Liver (tissue), 9 donors: ENCODE measurements around the gene SMIM44. TPM values are rescaled to one million over a fixed set of nuclear protein-coding genes. Genes with fewer than 3 reads are reported as not detected.

Source experiments
- DNase-seq: peaks from one replicate; pipeline ENCODE4 v3.0.0-alpha.2; 2017; ENCODE audit warnings: low spot score
- H3K27ac ChIP-seq, 2 donors: one replicate each; pipeline ENCODE4 v1.7.0; 2013; ENCODE audit warnings: inconsistent platforms in 2 of 2, low read length in 2 of 2, control low read depth in 1 of 2, low read depth in 1 of 2, mild to moderate bottlenecking in 1 of 2
- H3K27me3 ChIP-seq, 4 donors: one replicate each; pipeline versions ENCODE4 v1.6.1 to v1.7.0; 2013; ENCODE audit warnings: low read length in 3 of 4, inconsistent platforms in 1 of 4, mild to moderate bottlenecking in 1 of 4, moderate library complexity in 1 of 4; ENCODE audit not compliant: control insufficient read depth in 4 of 4, insufficient read depth in 4 of 4
- H3K36me3 ChIP-seq, 4 donors: one replicate each; pipeline versions ENCODE4 v1.6.1 to v1.7.0; 2013; ENCODE audit warnings: low read length in 3 of 4, mild to moderate bottlenecking in 3 of 4, low read depth in 1 of 4, moderate library complexity in 1 of 4; ENCODE audit not compliant: control insufficient read depth in 4 of 4, insufficient read depth in 3 of 4
- H3K4me1 ChIP-seq, 4 donors: one replicate each; pipeline versions ENCODE4 v1.6.1 to v1.7.0; 2013; ENCODE audit warnings: low read length in 3 of 4, mild to moderate bottlenecking in 3 of 4, moderate library complexity in 1 of 4; ENCODE audit not compliant: control insufficient read depth in 4 of 4, insufficient read depth in 4 of 4
- H3K4me3 ChIP-seq, 3 donors: one replicate each; pipeline versions ENCODE4 v1.6.1 to v1.7.0; 2013; ENCODE audit warnings: low read length in 3 of 3, control low read depth in 1 of 3, low read depth in 1 of 3, mild to moderate bottlenecking in 1 of 3
- H3K9ac ChIP-seq, 2 donors: one replicate each; pipeline ENCODE4 v1.7.0; 2013; ENCODE audit warnings: low read length in 2 of 2, mild to moderate bottlenecking in 2 of 2, moderate library complexity in 2 of 2, control low read depth in 1 of 2, low read depth in 1 of 2
- H3K9me3 ChIP-seq, 4 donors: one replicate each; pipeline versions ENCODE4 v1.6.1 to v1.7.0; 2013; ENCODE audit warnings: low read length in 3 of 4; ENCODE audit not compliant: control insufficient read depth in 4 of 4
- ATF3 ChIP-seq: IDR thresholded peaks from 2 replicates; pipeline ENCODE4 v1.6.1; 2016; ENCODE audit warnings: antibody characterized with exemption
- CTCF ChIP-seq: fragments of 150-350 bp; IDR thresholded peaks from 2 replicates; pipeline ENCODE4 v1.5.1; 2017; ENCODE audit warnings: improper control_type of control experiment, low read depth, low read length; ENCODE audit not compliant: missing input control
- EGR1 ChIP-seq, 2 donors: IDR thresholded peaks; 2 replicates each; pipeline ENCODE4 v1.6.1; 2016 to 2018; ENCODE audit warnings: antibody characterized with exemption in 2 of 2, low read depth in 2 of 2
- FOXA1 ChIP-seq: IDR thresholded peaks from 2 replicates; pipeline ENCODE4 v1.6.1; 2016; ENCODE audit warnings: antibody characterized with exemption
- GABPA ChIP-seq, 2 donors: IDR thresholded peaks in 1 of 2; conservative IDR thresholded peaks in 1 of 2; 2 replicates each; pipeline ENCODE4 v1.6.1; 2016; ENCODE audit warnings: antibody characterized with exemption in 2 of 2, mild to moderate bottlenecking in 1 of 2, moderate library complexity in 1 of 2
- HNF4A ChIP-seq, 2 donors: conservative IDR thresholded peaks; 2 replicates each; pipeline ENCODE4 v1.6.1; 2016; ENCODE audit warnings: antibody characterized with exemption in 2 of 2, mild to moderate bottlenecking in 2 of 2
- HNF4G ChIP-seq: IDR thresholded peaks from 2 replicates; pipeline ENCODE4 v1.6.1; 2016; ENCODE audit warnings: antibody characterized with exemption
- NR2F2 ChIP-seq: IDR thresholded peaks from 2 replicates; pipeline ENCODE4 v1.6.1; 2016; ENCODE audit warnings: antibody characterized with exemption
- RAD21 ChIP-seq, 2 donors: IDR thresholded peaks; 2 replicates each; pipeline ENCODE4 v1.6.1; 2016; ENCODE audit warnings: antibody characterized with exemption in 2 of 2, mild to moderate bottlenecking in 2 of 2
- REST ChIP-seq: IDR thresholded peaks from 2 replicates; pipeline ENCODE4 v1.6.1; 2016; ENCODE audit warnings: antibody characterized with exemption, mild to moderate bottlenecking
- RXRA ChIP-seq, 2 donors: IDR thresholded peaks; 2 replicates each; pipeline ENCODE4 v1.6.1; 2017 to 2018; ENCODE audit warnings: antibody characterized with exemption in 2 of 2, mild to moderate bottlenecking in 1 of 2
- SP1 ChIP-seq: IDR thresholded peaks from 2 replicates; pipeline ENCODE4 v1.6.1; 2018; ENCODE audit warnings: antibody characterized with exemption, mild to moderate bottlenecking
- TAF1 ChIP-seq: conservative IDR thresholded peaks from 2 replicates; pipeline ENCODE4 v1.6.1; 2016; ENCODE audit warnings: antibody characterized with exemption, mild to moderate bottlenecking
- YY1 ChIP-seq: IDR thresholded peaks from 2 replicates; pipeline ENCODE4 v1.6.1; 2016; ENCODE audit warnings: antibody characterized with exemption, mild to moderate bottlenecking
- ZBTB33 ChIP-seq: IDR thresholded peaks from 2 replicates; pipeline ENCODE4 v1.6.1; 2016; ENCODE audit warnings: antibody characterized with exemption
- WGBS: extraction: QIAGEN DNeasy Blood & Tissue Kit; methylation state at CpG from one replicate; pipeline ENCODE4 v1.1.7; 2013; 5-methylcytosine and 5-hydroxymethylcytosine counted together
- polyA plus RNA-seq, 2 donors: library from polyadenylated mRNA; stranded (reverse) in 1 of 2; unstranded in 1 of 2; fragments of 200-250 nt in 1 of 2; fragments of >200 nt in 1 of 2; fragmentation: Nextera tagmentation in 1 of 2; extraction: Ambion mirVana in 1 of 2; gene quantifications; one replicate each; pipeline versions ENCODE4 v1.2.1 to v1.2.3, GENCODE V29; 2013 to 2015
- total RNA-seq, 2 donors: library from RNA; depleted of rRNA; stranded (reverse); fragments of >200 nt; gene quantifications; one replicate each; pipeline ENCODE4 v1.2.3, GENCODE V29; 2014
- donor health status: healthy.
- donor health status: healthy.
- donor health status: healthy.
- donor health status: healthy.
- donor health status: healthy.

SMIM44 gene
- total and polyA plus RNA-seq, 4 donors = not detected

- 62% methylated on average over 11 of the region's 11 CpGs for WGBS
- no peak for DNase-seq
- Histone ChIP-seq H3K9ac (no peak overlapping the region), H3K4me1 (peaks cover 3 to 22% (median 10%) of the 10 kb centered on the region in 4 donors), H3K36me3 (no peaks in the 10 kb centered on the region), H3K9me3 (no peaks in the 10 kb centered on the region), H3K27me3 (no peaks in the 10 kb centered on the region), H3K4me3 (no peak overlapping the region), H3K27ac (no peak overlapping the region)
- no peak for TF ChIP-seq HNF4A (conservative IDR thresholded peaks at IDR 0.05)
- no peak for TF ChIP-seq NR2F2
- no peak for TF ChIP-seq CTCF
- no peak for TF ChIP-seq EGR1 (IDR thresholded peaks at IDR 0.05; ENCODE audit: low read depth in 2 of 2)
- no peak for TF ChIP-seq ZBTB33
Measured at GRCh38 chr19:3470500-3471128, 12.6 kb downstream of the SMIM44 start.

- Histone ChIP-seq H3K27me3 (no peaks in the 10 kb centered on the region), H3K9me3 (no peaks in the 10 kb centered on the region), H3K4me3 (no peak overlapping the region), H3K4me1 (peaks cover 3 to 22% (median 10%) of the 10 kb centered on the region in 4 donors), H3K36me3 (no peaks in the 10 kb centered on the region), H3K9ac (no peak overlapping the region), H3K27ac (no peak overlapping the region)
- WGBS = 40% methylated on average over 14 of the region's 14 CpGs
- TF ChIP-seq YY1 = no peak
- no peak for TF ChIP-seq SP1
- no peak for TF ChIP-seq HNF4G
- TF ChIP-seq GABPA (IDR thresholded peaks at IDR 0.05 in 1 of 2, conservative IDR thresholded peaks at IDR 0.05 in 1 of 2) = no peak
- TF ChIP-seq RXRA (IDR thresholded peaks at IDR 0.05) = no peak
- peak; percentile 14 to 16 for TF ChIP-seq RAD21 (IDR thresholded peaks at IDR 0.05)
- no peak for DNase-seq
Measured at GRCh38 chr19:3469638-3470499, 13.4 kb downstream of the SMIM44 start.

- WGBS = 66% methylated on average over 3 of the region's 3 CpGs
- DNase-seq = no peak
- H3K36me3 ChIP-seq = peaks cover 0 to 8% (median 0%) of the 10 kb centered on the region in 4 donors
- no peak overlapping the region for H3K27ac ChIP-seq
- peaks cover 3 to 22% (median 9%) of the 10 kb centered on the region in 4 donors for H3K4me1 ChIP-seq
- TF ChIP-seq REST = no peak
- TF ChIP-seq NR2F2 = no peak
- TF ChIP-seq ATF3 = no peak
- no peak for TF ChIP-seq CTCF
- no peak for TF ChIP-seq EGR1 (IDR thresholded peaks at IDR 0.05; ENCODE audit: low read depth in 2 of 2)
- no peak for TF ChIP-seq GABPA (IDR thresholded peaks at IDR 0.05 in 1 of 2, conservative IDR thresholded peaks at IDR 0.05 in 1 of 2)
- no peak for TF ChIP-seq YY1
- no peak for TF ChIP-seq FOXA1
- no peak for TF ChIP-seq TAF1
- no peak for TF ChIP-seq HNF4A (conservative IDR thresholded peaks at IDR 0.05)
- no peaks in the 10 kb centered on the region for H3K27me3 ChIP-seq
- H3K9me3 ChIP-seq = no peaks in the 10 kb centered on the region
- H3K9ac ChIP-seq = no peak overlapping the region
- H3K4me3 ChIP-seq = no peak overlapping the region
Measured at GRCh38 chr19:3468211-3468610, 15.0 kb downstream of the SMIM44 start.
